Stomach (tissue), 4 donors: ENCODE data around the gene NHLRC1.

Experiments
- EP300 ChIP-seq: sonication (generic); formaldehyde crosslinking; IDR thresholded peaks from one replicate; pipeline ENCODE4 v1.6.1; 2017; ENCODE audit warnings: antibody characterized with exemption
- TF ChIP-seq, protein P1 (sequence below), 7 experiments: fragments of 450-650 bp in 4 of 7; fragments of 200-600 bp in 3 of 7; sonication (generic) in 3 of 7; IDR thresholded peaks; one replicate each; pipeline ENCODE4 v1.5.1; 2016 to 2019; ENCODE audit warnings: antibody characterized with exemption in 7 of 7, control low read depth in 2 of 7, mild to moderate bottlenecking in 1 of 7

DNA sequence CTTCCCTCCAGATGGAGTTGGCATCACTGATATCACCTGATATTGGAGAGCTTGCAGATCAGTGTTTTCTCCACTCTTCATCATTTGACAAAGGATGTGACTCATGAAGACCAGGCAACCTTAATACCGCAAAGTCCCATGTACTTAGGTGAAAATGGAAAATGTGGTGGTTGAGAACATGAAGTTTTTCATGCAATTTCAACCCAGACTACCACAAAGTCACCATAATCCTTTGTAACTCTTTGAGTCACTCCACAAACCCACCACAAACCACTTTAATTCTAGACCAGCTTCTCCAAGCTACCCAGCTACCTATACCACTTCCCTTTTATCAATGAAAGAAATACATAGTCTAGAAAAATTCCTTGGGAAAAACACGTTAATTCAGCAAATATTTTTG is 7.1 kb downstream of the NHLRC1 start:
- TF ChIP-seq EP300 = no peak
- TF ChIP-seq, protein P1, sequence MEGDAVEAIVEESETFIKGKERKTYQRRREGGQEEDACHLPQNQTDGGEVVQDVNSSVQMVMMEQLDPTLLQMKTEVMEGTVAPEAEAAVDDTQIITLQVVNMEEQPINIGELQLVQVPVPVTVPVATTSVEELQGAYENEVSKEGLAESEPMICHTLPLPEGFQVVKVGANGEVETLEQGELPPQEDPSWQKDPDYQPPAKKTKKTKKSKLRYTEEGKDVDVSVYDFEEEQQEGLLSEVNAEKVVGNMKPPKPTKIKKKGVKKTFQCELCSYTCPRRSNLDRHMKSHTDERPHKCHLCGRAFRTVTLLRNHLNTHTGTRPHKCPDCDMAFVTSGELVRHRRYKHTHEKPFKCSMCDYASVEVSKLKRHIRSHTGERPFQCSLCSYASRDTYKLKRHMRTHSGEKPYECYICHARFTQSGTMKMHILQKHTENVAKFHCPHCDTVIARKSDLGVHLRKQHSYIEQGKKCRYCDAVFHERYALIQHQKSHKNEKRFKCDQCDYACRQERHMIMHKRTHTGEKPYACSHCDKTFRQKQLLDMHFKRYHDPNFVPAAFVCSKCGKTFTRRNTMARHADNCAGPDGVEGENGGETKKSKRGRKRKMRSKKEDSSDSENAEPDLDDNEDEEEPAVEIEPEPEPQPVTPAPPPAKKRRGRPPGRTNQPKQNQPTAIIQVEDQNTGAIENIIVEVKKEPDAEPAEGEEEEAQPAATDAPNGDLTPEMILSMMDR (IDR thresholded peaks at IDR 0.05) = no peak
